GM23248 (cell line): Measurements from ENCODE around the gene SLC4A2.

Source experiments
- EZH2 ChIP-seq: fragments of 200-600 bp; sonication (generic); IDR thresholded peaks from 2 replicates; pipeline ENCODE4 v1.6.1; 2018; ENCODE audit warnings: antibody characterized with exemption, mild to moderate bottlenecking; ENCODE audit not compliant: insufficient read depth, poor library complexity, severe bottlenecking
- EZH2phosphoT487 ChIP-seq: fragments of 200-600 bp; sonication (generic); IDR thresholded peaks from 2 replicates; pipeline ENCODE4 v1.6.1; 2018; ENCODE audit warnings: antibody characterized with exemption, moderate library complexity, mild to moderate bottlenecking, low read depth; ENCODE audit not compliant: insufficient read depth

DNA sequence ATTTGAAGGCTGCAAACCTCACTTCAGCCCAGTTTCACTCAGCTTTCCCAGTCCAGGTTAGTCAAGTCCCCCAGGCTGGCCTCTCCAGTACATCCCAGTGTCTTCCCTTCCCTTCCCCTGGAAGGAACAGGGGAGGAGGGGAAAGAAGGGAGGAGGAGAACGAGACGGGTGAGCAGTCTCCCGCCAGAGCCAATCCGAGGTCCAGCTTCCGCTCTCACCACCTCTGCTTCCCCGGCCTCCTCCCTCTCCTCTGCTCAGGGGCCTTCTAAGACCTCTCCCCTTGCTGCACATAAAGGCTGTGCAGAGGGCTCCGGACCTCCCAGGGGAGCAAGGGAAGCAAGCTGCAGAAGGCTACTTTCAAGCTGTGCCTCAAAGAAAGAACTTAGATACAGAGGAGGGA lies 39.2 kb upstream of the SLC4A2 start:
- TF ChIP-seq EZH2phosphoT487: no peak
- TF ChIP-seq EZH2: no peak
